HepG2 (cell line): ENCODE measurements around the gene ST6GALNAC3. TPM values are rescaled to one million over a fixed set of nuclear protein-coding genes. Genes with fewer than 3 reads are reported as not detected.

Experiments used
- ATAC-seq: fragments of 200-7000 bp; cut with Tn5 transposase; 3 replicates; pipeline ENCODE4 v1.9.1; 2020; ENCODE audit warnings: mild to moderate bottlenecking, moderate library complexity
- BruUV-seq: library from RNA; stranded (reverse); fragments of 400-500 nt; replicated peaks from 2 replicates; lab custom pipeline; 2021; lab: Mats Ljungman, UMichigan
- CTCF ChIA-PET: fragments of 300-600 bp; formaldehyde crosslinking; extraction: SDS; loops from one replicate; lab custom pipeline; 2021; ENCODE audit warnings: low total read pairs, inconsistent platforms, low intra/inter-chr PET ratio; lab: Yijun Ruan, JAX
- POLR2A ChIA-PET: fragments of 350-600 bp; sonication (Branson Sonifier 250); formaldehyde crosslinking; loops from one replicate; lab custom pipeline; 2020; ENCODE audit warnings: antibody characterized with exemption, inconsistent platforms; lab: Yijun Ruan, JAX
- DNase-seq: peaks from one replicate; pipeline ENCODE4 v3.0.0-alpha.2; 2015; ENCODE audit warnings: low spot score
- FAIRE-seq: peaks from 3 replicates; lab custom pipeline; 2011; peaks lifted over from hg19 to GRCh38; lab: Jason Lieb, UNC
- H2AFZ ChIP-seq: one replicate; pipeline ENCODE4 v1.6.1; 2011; ENCODE audit warnings: low read length, inconsistent platforms
- H3K27ac ChIP-seq: fragments of 300-600 bp; 3 replicates; pipeline ENCODE4 v1.8.0; 2011; ENCODE audit warnings: mixed run types, mild to moderate bottlenecking, mixed read lengths, low read length, inconsistent platforms; ENCODE audit not compliant: insufficient read depth; ENCODE audit errors: extremely low read length
- H3K27me3 ChIP-seq, 2 experiments: fragments of 200-600 bp in 1 of 2; 2 replicates in 1 of 2; 3 replicates in 1 of 2; pipeline versions ENCODE4 v1.6.0 to v1.8.0; 2011; ENCODE audit warnings: low read length in 2 of 2, mild to moderate bottlenecking in 2 of 2, moderate library complexity in 2 of 2, inconsistent platforms in 1 of 2; ENCODE audit not compliant: insufficient read depth in 2 of 2, control insufficient read depth in 1 of 2
- H3K36me3 ChIP-seq, 2 experiments: fragments of 200-600 bp in 1 of 2; replicated peaks in 1 of 2; 2 replicates in 1 of 2; 3 replicates in 1 of 2; pipeline versions ENCODE4 v1.5.1 to v1.8.0; 2011; ENCODE audit warnings: low read length in 2 of 2, inconsistent platforms in 1 of 2; ENCODE audit not compliant: insufficient read depth in 2 of 2, control insufficient read depth in 1 of 2
- H3K4me1 ChIP-seq: 2 replicates; pipeline ENCODE4 v1.5.1; 2012; ENCODE audit warnings: low read length, inconsistent platforms; ENCODE audit not compliant: insufficient read depth
- H3K4me2 ChIP-seq: 2 replicates; pipeline ENCODE4 v1.6.0; 2011; ENCODE audit warnings: low read depth, low read length, inconsistent platforms
- H3K4me3 ChIP-seq, 3 experiments: fragments of 200-600 bp in 1 of 3; sonication (generic), shearing (Covaris generic) in 1 of 3; replicated peaks in 1 of 3; 2 replicates each; pipeline ENCODE4 v1.5.1; 2011 to 2016; ENCODE audit warnings: low read length in 3 of 3, inconsistent platforms in 2 of 3, low read depth in 2 of 3, mild to moderate bottlenecking in 2 of 3, control low read depth in 1 of 3, mixed read lengths in 1 of 3; ENCODE audit not compliant: insufficient read depth in 1 of 3
- H3K79me2 ChIP-seq: one replicate; pipeline ENCODE4 v1.6.1; 2011; ENCODE audit warnings: low read length, inconsistent platforms; ENCODE audit not compliant: insufficient read depth
- H3K9ac ChIP-seq: 2 replicates; pipeline ENCODE4 v1.6.0; 2011; ENCODE audit warnings: mild to moderate bottlenecking, low read depth, low read length, inconsistent platforms; ENCODE audit not compliant: insufficient read depth
- H3K9me3 ChIP-seq: 2 replicates; pipeline ENCODE4 v1.5.1; 2012; ENCODE audit warnings: mild to moderate bottlenecking, low read length
- H4K20me1 ChIP-seq: 2 replicates; pipeline ENCODE4 v1.6.0; 2011; ENCODE audit warnings: inconsistent platforms, mild to moderate bottlenecking, low read length, moderate library complexity; ENCODE audit not compliant: insufficient read depth
- ATRX ChIP-seq: sonication (generic); formaldehyde crosslinking; IDR thresholded peaks from 2 replicates; pipeline ENCODE4 v1.4.0; 2020; ENCODE audit warnings: missing genetic modification reagents, borderline replicate concordance
- HMGA1 ChIP-seq: sonication (generic); formaldehyde crosslinking; conservative IDR thresholded peaks from 2 replicates; pipeline ENCODE4 v1.4.0; 2020; ENCODE audit warnings: missing genetic modification reagents
- NFYB ChIP-seq: sonication (generic); formaldehyde crosslinking; IDR thresholded peaks from 2 replicates; pipeline ENCODE4 v1.4.0; 2020; ENCODE audit warnings: missing genetic modification reagents
- PITX1 ChIP-seq: sonication (generic); formaldehyde crosslinking; IDR thresholded peaks from 2 replicates; pipeline ENCODE4 v1.5.1; 2020; ENCODE audit warnings: mild to moderate bottlenecking, missing genetic modification reagents
- SIN3A ChIP-seq: IDR thresholded peaks from 2 replicates; pipeline ENCODE4 v1.6.1; 2011; ENCODE audit warnings: low read depth, mild to moderate bottlenecking, control low read depth, low read length, borderline replicate concordance
- ZNF737 ChIP-seq: sonication (generic); formaldehyde crosslinking; IDR thresholded peaks from 2 replicates; pipeline ENCODE4 v1.5.0; 2020; ENCODE audit warnings: missing genetic modification reagents, mild to moderate bottlenecking, borderline replicate concordance
- WGBS: methylation state at CpG from one replicate; pipeline ENCODE4 v1.1.6; 2017; ENCODE audit warnings: low lambda C conversion rate; 5-methylcytosine and 5-hydroxymethylcytosine counted together
- in situ Hi-C: cut with HindIII; loops from 2 replicates; pipeline ENCODE4 v1.10.0; 2017; ENCODE audit warnings: low pct_unique_long_range_greater_than_20kb; ENCODE audit not compliant: extremely low pct_ligation_motif_present
- intact Hi-C: fragments of 100-400 bp; cut with micrococcal nuclease; formaldehyde crosslinking; loops from one replicate; pipeline ENCODE4 v1.10.0; 2022; ENCODE audit not compliant: unreplicated experiment
- polyA plus RNA-seq, 8 experiments: library from polyadenylated mRNA; depleted of rRNA in 3 of 8; stranded (reverse) in 7 of 8; unstranded in 1 of 8; fragments of >200 nt; fragmentation: Illumina TruSeq in 4 of 8; extraction: Trizol in 4 of 8; gene quantifications; 2 replicates each; pipeline versions ENCODE4 v1.2.1 to v1.2.3, GENCODE V29; 2011 to 2016; ENCODE audit warnings: low read depth in 4 of 8, missing spikeins in 1 of 8, mixed read lengths in 1 of 8; ENCODE audit not compliant: insufficient read depth in 1 of 8
- total RNA-seq, 5 experiments: library from RNA; depleted of rRNA; stranded (reverse); fragments of >200 nt; fragmentation: Illumina TruSeq; extraction: Trizol; gene quantifications; 2 replicates each; pipeline ENCODE4 v1.2.3, GENCODE V29; 2016; ENCODE audit warnings: low read depth in 1 of 5
- TF ChIP-seq, protein P1 (sequence below): sonication (generic); formaldehyde crosslinking; IDR thresholded peaks from 2 replicates; pipeline ENCODE4 v1.4.0; 2020; ENCODE audit warnings: missing genetic modification reagents

The ST6GALNAC3 gene
- total and polyA plus RNA-seq, 2 of the 13 experiments (the other 11 are each of a cell fraction or from before 2014, with no cell fraction given): not detected

- in situ Hi-C loops (no loop called here), intact Hi-C loops (no loop called here)
- Histone ChIP-seq H3K27ac (no peak overlapping the region), H3K79me2 (no peaks in the 10 kb centered on the region), H3K4me2 (no peak overlapping the region), H3K9ac (no peak overlapping the region), H3K36me3 (no peaks in the 10 kb centered on the region), H3K9me3 (0 out of 2 replicates have a peak, but pooled peaks cover 4% of the 10 kb centered on the region), H4K20me1 (no peaks in the 10 kb centered on the region), H3K27me3 (no peaks in the 10 kb centered on the region), H3K4me1 (no peaks in the 10 kb centered on the region), H2AFZ (no peak overlapping the region), H3K4me3 (no peak overlapping the region)
- TF ChIP-seq SIN3A: no peak
- TF ChIP-seq PITX1 (CRISPR knock-in tag): no peak
- BruUV-seq: no TSS peak
- ATAC-seq: no peak
- POLR2A ChIA-PET: no interaction called here
- CTCF ChIA-PET: no interaction called here
- no peak for FAIRE-seq
- DNase-seq: no peak
These were observed 89.6 kb downstream of the ST6GALNAC3 start for GRCh38 chr1:76164165-76164564.

GRCh38 chr1:76170084-76170483 is 95.5 kb downstream of the ST6GALNAC3 start:
- Histone ChIP-seq H3K79me2 (no peaks in the 10 kb centered on the region), H2AFZ (no peak overlapping the region), H4K20me1 (no peaks in the 10 kb centered on the region), H3K27me3 (no peaks in the 10 kb centered on the region; a peak in 1 of 5 replicates), H3K27ac (no peak overlapping the region), H3K4me1 (no peaks in the 10 kb centered on the region), H3K9ac (no peak overlapping the region), H3K36me3 (no peaks in the 10 kb centered on the region), H3K4me3 (no peak overlapping the region), H3K9me3 (0 out of 2 replicates have a peak, but pooled peaks cover 4% of the 10 kb centered on the region), H3K4me2 (no peak overlapping the region)
- intact Hi-C loops: no loop called here
- ChIA-PET POLR2A (no interaction called here), CTCF (no interaction called here)
- TF ChIP-seq HMGA1 (CRISPR knock-in tag) (no peak), ATRX (no peak), NFYB (CRISPR knock-in tag) (no peak), ZNF737 (CRISPR knock-in tag) (no peak)
- TF ChIP-seq, protein P1, sequence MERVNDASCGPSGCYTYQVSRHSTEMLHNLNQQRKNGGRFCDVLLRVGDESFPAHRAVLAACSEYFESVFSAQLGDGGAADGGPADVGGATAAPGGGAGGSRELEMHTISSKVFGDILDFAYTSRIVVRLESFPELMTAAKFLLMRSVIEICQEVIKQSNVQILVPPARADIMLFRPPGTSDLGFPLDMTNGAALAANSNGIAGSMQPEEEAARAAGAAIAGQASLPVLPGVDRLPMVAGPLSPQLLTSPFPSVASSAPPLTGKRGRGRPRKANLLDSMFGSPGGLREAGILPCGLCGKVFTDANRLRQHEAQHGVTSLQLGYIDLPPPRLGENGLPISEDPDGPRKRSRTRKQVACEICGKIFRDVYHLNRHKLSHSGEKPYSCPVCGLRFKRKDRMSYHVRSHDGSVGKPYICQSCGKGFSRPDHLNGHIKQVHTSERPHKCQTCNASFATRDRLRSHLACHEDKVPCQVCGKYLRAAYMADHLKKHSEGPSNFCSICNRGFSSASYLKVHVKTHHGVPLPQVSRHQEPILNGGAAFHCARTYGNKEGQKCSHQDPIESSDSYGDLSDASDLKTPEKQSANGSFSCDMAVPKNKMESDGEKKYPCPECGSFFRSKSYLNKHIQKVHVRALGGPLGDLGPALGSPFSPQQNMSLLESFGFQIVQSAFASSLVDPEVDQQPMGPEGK: no peak
- 35% methylated on average over 2 of the region's 2 CpGs for WGBS
- no peak for DNase-seq
- in situ Hi-C loops: no loop called here
- no peak for ATAC-seq
- no peak for FAIRE-seq
- no TSS peak for BruUV-seq
